Activated CD4-positive, CD25-positive, alpha-beta regulatory T cell treated with anti-CD3 and anti-CD28 coated beads, Interleukin-2, amount 50 U/mL, for 24 hours (primary cell): ENCODE results near the gene KHDRBS1.
"Not testable (repeated sequence)": the region's sequence is repeated elsewhere in the genome, so short reads cannot be mapped to it uniquely, and the experiment has no call there.

Source experiments
- ATAC-seq, 2 donors: fragments of 150-1000 bp; cut with Tn5 transposase; one replicate each; pipeline ENCODE4 v1.10.0; 2021; ENCODE audit warnings: mild to moderate bottlenecking in 1 of 2, moderate library complexity in 1 of 2

KHDRBS1 gene

DNA sequence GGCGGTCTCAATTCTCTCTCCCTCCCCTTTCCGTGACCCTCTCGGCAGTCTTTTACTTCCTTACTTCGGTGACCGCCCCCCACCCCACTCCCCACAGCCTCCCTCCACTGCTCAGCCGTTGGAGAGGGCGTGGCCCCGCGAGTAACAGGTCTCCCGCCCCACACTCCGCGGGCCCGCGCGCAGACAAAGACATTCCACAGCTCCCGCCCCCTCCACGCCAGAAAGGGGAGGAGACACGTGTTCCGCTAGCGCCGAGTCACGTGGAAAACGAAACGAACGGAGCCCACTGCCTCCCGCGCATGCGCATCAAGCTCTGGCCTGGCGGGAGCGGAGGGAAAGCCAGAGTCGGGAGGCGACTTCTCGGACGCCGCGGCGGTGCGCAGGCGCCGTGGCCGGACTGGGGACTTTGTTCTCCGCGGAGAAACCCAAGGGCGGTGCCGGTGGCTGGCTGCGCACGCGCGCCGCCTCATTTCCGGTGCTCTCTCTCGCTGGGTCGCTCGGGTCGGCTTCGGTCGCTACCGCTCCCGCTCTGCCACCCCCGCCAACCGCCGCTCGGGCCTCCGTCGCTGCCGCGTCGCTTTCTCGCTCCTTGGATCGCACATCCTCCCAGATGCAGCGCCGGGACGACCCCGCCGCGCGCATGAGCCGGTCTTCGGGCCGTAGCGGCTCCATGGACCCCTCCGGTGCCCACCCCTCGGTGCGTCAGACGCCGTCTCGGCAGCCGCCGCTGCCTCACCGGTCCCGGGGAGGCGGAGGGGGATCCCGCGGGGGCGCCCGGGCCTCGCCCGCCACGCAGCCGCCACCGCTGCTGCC, at the start of gene KHDRBS1:
TSS of gene KHDRBS1 (plus strand) at position 483 of the 813 bp plus-strand sequence. CDS start at position 611, 128 bp downstream.
- ATAC-seq: peak; percentile 84

GRCh38 chr1:31970873-31971272, 42.8 kb upstream of the KHDRBS1 start:
- ATAC-seq: no peak

DNA sequence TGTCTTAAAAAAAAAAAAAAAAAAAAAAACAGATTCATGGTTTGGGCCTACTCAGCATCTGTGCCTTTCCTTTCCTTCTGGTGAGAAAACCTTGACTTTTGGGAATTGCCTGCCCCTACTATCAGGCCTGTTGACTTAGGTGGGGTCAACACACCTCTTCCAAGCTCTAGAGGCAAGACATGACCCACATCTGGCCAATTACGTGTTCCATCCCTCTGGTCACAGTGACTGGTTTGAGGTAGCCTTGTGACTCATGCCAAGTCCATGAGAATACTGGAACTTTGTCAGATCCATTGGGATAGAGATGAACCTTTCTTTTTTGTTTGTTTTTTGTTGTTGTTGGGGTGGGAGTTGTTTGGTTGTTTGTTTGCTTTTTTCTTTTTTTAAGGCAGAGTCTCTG, 37.3 kb upstream of the KHDRBS1 start:
- no peak for ATAC-seq

- ATAC-seq: no peak
Measured at GRCh38 chr1:31977385-31978131, 36.1 kb upstream of the KHDRBS1 start.

- no peak for ATAC-seq
Measured at GRCh38 chr1:31978843-31979400, 34.7 kb upstream of the KHDRBS1 start.

GRCh38 chr1:31980835-31981455, 32.7 kb upstream of the KHDRBS1 start:
- no peak for ATAC-seq

DNA sequence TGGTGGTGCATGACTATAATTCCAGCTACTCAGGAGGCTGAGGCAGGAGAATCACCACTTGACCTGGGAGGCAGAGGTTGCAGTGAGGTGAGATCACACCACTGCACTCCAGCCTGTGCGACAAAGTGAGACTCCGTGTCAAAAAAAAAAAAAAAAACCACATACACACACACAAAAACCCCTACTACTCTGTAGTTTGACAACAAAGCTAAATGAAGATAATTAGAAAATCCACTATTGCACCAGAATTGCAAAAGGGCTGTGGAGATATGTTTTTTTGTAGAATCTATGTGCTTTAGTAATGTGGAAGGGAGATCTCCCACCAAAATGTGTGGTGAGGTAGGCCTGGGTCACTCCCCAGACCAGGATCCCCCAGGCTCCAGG, 32.2 kb upstream of the KHDRBS1 start:
- no peak for ATAC-seq

GRCh38 chr1:31981972-31982371, 31.7 kb upstream of the KHDRBS1 start:
- peak in 1 of 2 donors; percentile 14 for ATAC-seq

GRCh38 chr1:31984419-31985347, 29.0 kb upstream of the KHDRBS1 start:
- peak; percentile 88 to 93 for ATAC-seq

- ATAC-seq: peak; percentile 55 to 56
Measured at GRCh38 chr1:31985430-31985829, 28.2 kb upstream of the KHDRBS1 start.

DNA sequence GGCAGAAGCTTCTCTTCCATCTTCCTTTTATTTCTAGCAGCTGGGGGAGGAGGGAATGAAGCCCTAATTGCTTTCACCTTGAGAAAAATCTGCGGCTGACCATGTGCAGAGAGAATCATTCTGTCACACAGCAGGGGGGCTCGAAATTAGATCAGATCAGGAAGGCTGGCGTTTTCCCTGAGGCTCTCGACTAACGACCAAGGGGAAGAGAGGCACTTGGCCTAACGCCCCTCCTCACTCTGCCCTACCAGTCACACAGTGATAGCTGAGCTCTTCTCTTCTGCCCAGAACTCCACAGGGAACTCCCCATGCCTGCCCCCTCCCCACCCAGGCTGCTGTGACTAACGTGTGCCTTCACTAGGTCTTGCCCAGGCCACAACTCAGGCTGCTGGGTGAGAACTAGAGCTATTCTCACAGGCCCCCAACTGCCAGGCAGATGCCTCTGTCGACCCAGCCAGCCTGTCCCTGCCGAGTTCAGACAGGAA, 26.5 kb upstream of the KHDRBS1 start:
- ATAC-seq: no peak

DNA sequence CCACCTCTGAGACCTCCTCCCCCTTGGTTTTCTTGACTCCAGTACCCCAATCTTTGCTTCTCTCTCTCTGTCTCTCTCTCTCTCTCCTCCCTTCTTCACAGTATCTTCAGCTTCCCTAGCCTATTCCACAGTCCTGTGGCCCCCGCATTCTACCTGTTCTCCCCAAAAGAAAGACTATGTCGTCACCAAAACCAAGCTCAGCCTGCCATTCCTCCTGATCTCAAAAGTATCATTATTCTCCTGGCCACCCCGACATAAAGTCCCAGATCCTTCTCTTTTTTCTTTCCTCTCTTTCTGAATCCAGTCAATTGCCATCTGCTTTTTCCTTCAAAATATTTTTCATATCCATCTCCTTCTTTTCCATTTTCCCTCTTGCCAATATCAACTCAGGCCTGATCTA, 23.7 kb upstream of the KHDRBS1 start:
- no peak for ATAC-seq

DNA sequence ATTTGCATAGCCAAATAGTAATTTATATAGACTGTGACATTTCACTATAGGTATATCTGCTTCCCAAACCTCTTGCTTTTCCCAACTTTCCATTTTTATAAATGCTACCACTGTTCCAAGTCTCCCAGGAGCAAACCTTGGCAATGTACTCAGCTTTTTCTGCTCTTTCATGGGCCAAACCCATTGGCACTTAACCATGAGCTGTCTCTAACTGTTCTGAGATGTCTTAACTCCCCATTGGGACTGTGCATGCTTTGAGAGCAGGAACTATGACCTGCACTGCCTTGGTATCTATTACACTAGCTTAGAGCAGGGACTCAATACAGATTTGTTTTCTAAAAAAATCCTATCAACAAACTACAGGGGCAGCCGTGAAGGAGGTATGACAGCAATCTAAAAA, 22.5 kb upstream of the KHDRBS1 start:
- no peak for ATAC-seq

- no peak for ATAC-seq
Measured at GRCh38 chr1:31995263-31995662, 18.4 kb upstream of the KHDRBS1 start.

GRCh38 chr1:31996121-31996520, 17.5 kb upstream of the KHDRBS1 start:
- not testable (repeated sequence) for ATAC-seq

DNA sequence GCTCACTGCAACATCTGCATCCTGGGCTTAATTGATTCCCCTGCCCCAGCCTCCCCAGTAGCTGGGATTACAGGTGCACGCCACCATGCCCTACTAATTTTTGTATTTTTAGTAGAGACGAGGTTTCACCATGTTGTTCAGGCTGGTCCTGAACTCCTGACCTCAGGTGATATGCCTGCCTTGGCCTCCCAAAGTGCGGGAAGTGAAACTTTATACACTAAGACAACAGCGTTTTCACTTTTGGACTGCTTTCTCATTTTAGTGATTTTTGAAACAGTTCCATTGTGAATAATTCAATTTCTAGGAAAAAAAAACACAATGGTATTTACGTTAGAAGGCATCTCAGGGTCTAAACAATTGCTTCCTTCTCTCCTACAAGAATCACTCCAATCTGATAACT, 11.8 kb upstream of the KHDRBS1 start:
- ATAC-seq: no peak

- not testable (repeated sequence) for ATAC-seq
Measured at GRCh38 chr1:32002285-32002684, 11.4 kb upstream of the KHDRBS1 start.

GRCh38 chr1:32005522-32005921, 8.1 kb upstream of the KHDRBS1 start:
- no peak for ATAC-seq

GRCh38 chr1:32007591-32007940, 6.1 kb upstream of the KHDRBS1 start:
- ATAC-seq: no peak

GRCh38 chr1:32010246-32010645, 3.4 kb upstream of the KHDRBS1 start:
- no peak for ATAC-seq

DNA sequence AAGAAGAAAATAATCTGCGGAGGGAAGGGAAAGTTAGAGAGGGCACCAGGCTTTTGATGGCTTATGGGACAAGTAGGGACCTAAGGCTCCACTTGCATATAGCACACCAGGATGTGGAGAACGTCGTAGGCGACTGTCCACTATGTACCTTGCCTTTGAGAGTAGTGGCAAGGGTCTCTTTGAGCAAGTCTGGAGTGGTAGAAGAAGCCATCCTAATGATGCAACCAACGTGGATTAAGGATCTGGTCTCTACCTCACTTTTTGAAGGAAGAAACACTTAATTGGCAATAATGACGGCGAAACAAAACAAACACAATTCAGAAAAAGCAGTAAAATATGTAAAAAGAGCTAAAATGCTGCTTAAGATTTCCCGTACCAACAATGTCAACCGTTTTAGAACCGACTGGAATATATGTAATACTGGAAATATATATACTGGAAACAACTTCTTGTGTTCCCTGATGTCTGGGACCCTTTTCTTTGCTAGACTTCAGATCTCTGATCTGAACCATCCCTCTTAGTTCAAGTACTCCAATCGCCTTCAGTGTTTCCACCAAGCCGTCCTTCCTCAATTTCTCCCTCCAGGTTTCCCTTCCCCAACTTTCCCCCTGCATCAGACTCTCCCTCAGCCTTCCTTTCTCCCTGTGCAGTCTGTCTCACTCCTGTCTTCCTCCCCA, 821 bp upstream of the KHDRBS1 start:
- no peak for ATAC-seq
